Panc1 (cell line): ENCODE measurements around the gene ANKRD40.

ENCODE experiments used
- POLR2AphosphoS5 ChIP-seq: IDR thresholded peaks from 2 replicates; pipeline ENCODE4 v1.6.1; 2012; ENCODE audit warnings: mild to moderate bottlenecking, low read depth, low read length, moderate library complexity
- TCF7L2 ChIP-seq: IDR thresholded peaks from 2 replicates; pipeline ENCODE4 v1.6.1; 2011; ENCODE audit warnings: mild to moderate bottlenecking, low read depth, low read length, inconsistent platforms
- TF ChIP-seq, protein P1 (sequence below): fragments of 450-650 bp; IDR thresholded peaks from 2 replicates; pipeline ENCODE4 v1.5.1; 2017; ENCODE audit warnings: mild to moderate bottlenecking
- TF ChIP-seq, protein P2 (sequence below), 2 experiments: IDR thresholded peaks; 2 replicates each; pipeline ENCODE4 v1.6.1; 2011 to 2012; ENCODE audit warnings: low read depth in 2 of 2, control low read depth in 1 of 2, low read length in 1 of 2, mild to moderate bottlenecking in 1 of 2, moderate library complexity in 1 of 2; ENCODE audit not compliant: insufficient read depth in 1 of 2

DNA sequence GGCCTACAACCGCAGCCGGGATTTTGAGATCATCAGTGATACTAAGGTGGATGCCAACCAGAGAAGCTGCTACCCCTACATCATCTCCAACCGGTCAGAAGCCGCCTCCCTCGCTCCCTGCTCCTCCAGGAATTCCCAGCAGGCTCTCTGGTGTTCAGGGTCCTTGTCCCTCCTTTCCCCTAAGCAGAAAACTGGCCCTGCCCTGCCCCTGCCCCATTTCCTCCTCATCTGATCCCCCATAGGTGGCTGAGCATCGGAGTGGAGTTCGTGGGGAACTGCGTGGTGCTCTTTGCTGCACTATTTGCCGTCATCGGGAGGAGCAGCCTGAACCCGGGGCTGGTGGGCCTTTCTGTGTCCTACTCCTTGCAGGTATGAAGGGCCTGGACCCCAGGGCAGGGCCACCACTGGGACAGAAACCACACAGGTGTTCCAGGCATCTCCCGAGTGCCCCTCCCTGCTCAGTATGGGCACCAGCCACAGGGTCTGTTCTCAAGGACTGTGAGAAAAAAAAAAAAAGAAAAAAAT, 29.8 kb downstream of the ANKRD40 start:
- TF ChIP-seq, protein P1, sequence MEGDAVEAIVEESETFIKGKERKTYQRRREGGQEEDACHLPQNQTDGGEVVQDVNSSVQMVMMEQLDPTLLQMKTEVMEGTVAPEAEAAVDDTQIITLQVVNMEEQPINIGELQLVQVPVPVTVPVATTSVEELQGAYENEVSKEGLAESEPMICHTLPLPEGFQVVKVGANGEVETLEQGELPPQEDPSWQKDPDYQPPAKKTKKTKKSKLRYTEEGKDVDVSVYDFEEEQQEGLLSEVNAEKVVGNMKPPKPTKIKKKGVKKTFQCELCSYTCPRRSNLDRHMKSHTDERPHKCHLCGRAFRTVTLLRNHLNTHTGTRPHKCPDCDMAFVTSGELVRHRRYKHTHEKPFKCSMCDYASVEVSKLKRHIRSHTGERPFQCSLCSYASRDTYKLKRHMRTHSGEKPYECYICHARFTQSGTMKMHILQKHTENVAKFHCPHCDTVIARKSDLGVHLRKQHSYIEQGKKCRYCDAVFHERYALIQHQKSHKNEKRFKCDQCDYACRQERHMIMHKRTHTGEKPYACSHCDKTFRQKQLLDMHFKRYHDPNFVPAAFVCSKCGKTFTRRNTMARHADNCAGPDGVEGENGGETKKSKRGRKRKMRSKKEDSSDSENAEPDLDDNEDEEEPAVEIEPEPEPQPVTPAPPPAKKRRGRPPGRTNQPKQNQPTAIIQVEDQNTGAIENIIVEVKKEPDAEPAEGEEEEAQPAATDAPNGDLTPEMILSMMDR = no peak
- TF ChIP-seq POLR2AphosphoS5 (no peak), TCF7L2 (no peak)
- TF ChIP-seq, protein P2, sequence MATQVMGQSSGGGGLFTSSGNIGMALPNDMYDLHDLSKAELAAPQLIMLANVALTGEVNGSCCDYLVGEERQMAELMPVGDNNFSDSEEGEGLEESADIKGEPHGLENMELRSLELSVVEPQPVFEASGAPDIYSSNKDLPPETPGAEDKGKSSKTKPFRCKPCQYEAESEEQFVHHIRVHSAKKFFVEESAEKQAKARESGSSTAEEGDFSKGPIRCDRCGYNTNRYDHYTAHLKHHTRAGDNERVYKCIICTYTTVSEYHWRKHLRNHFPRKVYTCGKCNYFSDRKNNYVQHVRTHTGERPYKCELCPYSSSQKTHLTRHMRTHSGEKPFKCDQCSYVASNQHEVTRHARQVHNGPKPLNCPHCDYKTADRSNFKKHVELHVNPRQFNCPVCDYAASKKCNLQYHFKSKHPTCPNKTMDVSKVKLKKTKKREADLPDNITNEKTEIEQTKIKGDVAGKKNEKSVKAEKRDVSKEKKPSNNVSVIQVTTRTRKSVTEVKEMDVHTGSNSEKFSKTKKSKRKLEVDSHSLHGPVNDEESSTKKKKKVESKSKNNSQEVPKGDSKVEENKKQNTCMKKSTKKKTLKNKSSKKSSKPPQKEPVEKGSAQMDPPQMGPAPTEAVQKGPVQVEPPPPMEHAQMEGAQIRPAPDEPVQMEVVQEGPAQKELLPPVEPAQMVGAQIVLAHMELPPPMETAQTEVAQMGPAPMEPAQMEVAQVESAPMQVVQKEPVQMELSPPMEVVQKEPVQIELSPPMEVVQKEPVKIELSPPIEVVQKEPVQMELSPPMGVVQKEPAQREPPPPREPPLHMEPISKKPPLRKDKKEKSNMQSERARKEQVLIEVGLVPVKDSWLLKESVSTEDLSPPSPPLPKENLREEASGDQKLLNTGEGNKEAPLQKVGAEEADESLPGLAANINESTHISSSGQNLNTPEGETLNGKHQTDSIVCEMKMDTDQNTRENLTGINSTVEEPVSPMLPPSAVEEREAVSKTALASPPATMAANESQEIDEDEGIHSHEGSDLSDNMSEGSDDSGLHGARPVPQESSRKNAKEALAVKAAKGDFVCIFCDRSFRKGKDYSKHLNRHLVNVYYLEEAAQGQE (IDR thresholded peaks at IDR 0.05; ENCODE audit: insufficient read depth in 1 of 2, low read depth in 2 of 2, low read length in 1 of 2) = no peak
